ENCODE results near the gene KIF12.
"Not testable (repeated sequence)": the region's sequence is repeated elsewhere in the genome, so short reads cannot be mapped to it uniquely, and the experiment has no call there.

Gene KIF12

DNA sequence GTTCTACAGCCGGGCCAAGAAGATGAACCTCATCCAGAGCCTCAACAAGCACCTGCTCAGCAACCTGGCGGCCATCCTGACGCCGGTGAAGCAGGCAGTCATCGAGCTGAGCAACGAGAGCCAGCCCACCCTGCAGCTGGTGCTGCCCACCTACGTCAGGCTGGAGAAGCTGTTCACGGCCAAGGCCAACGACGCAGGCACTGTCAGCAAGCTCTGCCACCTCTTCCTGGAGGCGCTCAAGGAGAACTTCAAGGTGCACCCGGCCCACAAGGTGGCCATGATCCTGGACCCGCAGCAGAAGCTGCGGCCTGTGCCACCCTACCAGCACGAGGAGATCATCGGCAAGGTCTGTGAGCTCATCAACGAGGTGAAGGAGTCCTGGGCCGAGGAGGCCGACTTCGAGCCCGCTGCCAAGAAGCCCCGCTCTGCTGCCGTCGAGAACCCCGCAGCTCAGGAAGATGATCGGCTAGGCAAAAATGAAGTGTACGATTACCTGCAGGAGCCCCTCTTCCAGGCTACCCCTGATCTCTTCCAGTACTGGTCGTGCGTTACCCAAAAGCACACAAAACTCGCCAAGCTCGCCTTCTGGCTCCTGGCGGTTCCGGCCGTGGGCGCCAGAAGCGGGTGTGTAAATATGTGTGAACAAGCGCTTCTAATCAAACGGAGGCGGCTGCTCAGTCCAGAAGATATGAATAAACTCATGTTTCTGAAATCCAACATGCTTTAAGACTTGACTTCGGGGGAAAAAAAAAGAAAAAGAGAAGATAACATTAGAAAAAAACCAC is 49.5 kb downstream of the KIF12 start:
- H4K20me1 ChIP-seq: no peaks in the 10 kb centered on the region
- no peak for TF ChIP-seq Cebpa-rat (IDR thresholded peaks at IDR 0.05)
- H3K36me3 ChIP-seq: peaks cover 68% of the 10 kb centered on the region
- no peak overlapping the region for H3K4me3 ChIP-seq
- 0 out of 2 replicates have a peak overlapping the region, but pooled peaks have one; percentile 71 for H3K27ac ChIP-seq
- no peak overlapping the region for H3K9ac ChIP-seq
- no peaks in the 10 kb centered on the region; the same call in 1 of the 2 replicates for H3K9me3 ChIP-seq
- H3K27me3 ChIP-seq: no peaks in the 10 kb centered on the region
- peaks cover 55% of the 10 kb centered on the region for H3K4me1 ChIP-seq
- no peak overlapping the region for H3K4me2 ChIP-seq

GRCh38 chr9:114048533-114049415 is 50.3 kb downstream of the KIF12 start:
- peaks cover 46% of the 10 kb centered on the region for H3K4me1 ChIP-seq
- no peak overlapping the region for H3K4me3 ChIP-seq
- H3K27ac ChIP-seq: 0 out of 2 replicates have a peak overlapping the region, but pooled peaks have one; percentile 71
- no peaks in the 10 kb centered on the region; the same call in 1 of the 2 replicates for H3K9me3 ChIP-seq
- no peaks in the 10 kb centered on the region for H4K20me1 ChIP-seq
- H3K27me3 ChIP-seq: no peaks in the 10 kb centered on the region
- no peak overlapping the region for H3K9ac ChIP-seq
- peaks cover 72% of the 10 kb centered on the region for H3K36me3 ChIP-seq
- no peak for TF ChIP-seq Cebpa-rat (IDR thresholded peaks at IDR 0.05)
- no peak overlapping the region for H3K4me2 ChIP-seq

- H3K4me1 ChIP-seq: peaks cover 36% of the 10 kb centered on the region
- H3K4me3 ChIP-seq: no peak overlapping the region
- no peaks in the 10 kb centered on the region for H3K27me3 ChIP-seq
- H3K4me2 ChIP-seq: no peak overlapping the region; the same call in 1 of the 2 replicates
- H3K9me3 ChIP-seq: no peaks in the 10 kb centered on the region; the same call in 1 of the 2 replicates
- no peak for TF ChIP-seq Cebpa-rat (IDR thresholded peaks at IDR 0.05)
- no peaks in the 10 kb centered on the region for H4K20me1 ChIP-seq
- H3K27ac ChIP-seq: no peak overlapping the region
- no peak overlapping the region for H3K9ac ChIP-seq
- peaks cover 73% of the 10 kb centered on the region for H3K36me3 ChIP-seq
Observed at GRCh38 chr9:114047717-114048116, 51.4 kb downstream of the KIF12 start.

DNA sequence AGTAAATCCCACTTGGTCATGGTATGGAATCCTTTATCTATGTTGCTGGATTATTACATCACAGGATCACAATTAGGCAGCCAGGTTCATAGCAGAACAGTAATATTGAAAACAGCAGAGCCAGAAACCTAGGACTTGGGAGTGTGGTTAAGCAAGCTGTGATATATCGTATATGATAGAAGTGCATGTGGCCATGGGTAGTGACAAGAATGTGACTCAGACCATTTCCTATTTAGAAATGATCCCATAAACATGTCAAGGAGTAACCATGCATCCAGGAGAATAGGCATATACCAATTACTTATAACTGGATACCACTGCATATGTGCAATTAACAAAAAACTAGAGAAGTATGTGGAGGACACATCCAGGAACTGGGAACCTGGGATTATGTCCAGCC is 52.2 kb downstream of the KIF12 start:
- Histone ChIP-seq H3K27ac (no peak overlapping the region), H3K27me3 (no peaks in the 10 kb centered on the region), H3K4me2 (no peak overlapping the region), H3K9me3 (no peaks in the 10 kb centered on the region; the same call in 1 of the 2 replicates), H3K36me3 (peaks cover 72% of the 10 kb centered on the region), H3K9ac (no peak overlapping the region), H3K4me1 (peaks cover 27% of the 10 kb centered on the region), H4K20me1 (no peaks in the 10 kb centered on the region), H3K4me3 (no peak overlapping the region)
- TF ChIP-seq Cebpa-rat (IDR thresholded peaks at IDR 0.05): no peak

DNA sequence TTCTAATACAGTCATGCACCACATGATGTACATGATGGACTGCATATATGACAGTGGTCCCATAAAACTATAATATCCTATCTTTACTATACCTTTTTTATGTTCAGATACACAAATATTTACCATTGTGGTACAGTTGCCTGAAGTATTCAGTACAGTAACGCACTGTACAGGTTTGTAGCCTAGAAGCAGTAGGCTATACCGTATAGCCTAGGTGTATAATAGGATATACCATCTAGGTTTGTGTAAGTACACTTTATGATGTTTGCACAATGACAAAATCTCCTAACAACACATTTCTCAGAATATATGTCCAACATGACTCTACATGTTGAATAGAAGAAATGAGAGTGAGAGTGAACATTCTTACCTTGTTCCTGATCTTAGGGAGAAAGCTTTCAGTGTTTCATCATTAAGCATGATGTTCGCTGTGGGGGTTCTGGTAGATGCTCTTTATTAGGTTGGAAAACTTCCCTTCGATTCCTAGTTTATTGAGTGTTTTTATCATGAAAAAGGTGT is 52.8 kb downstream of the KIF12 start:
- Histone ChIP-seq H4K20me1 (no peaks in the 10 kb centered on the region), H3K36me3 (peaks cover 66% of the 10 kb centered on the region), H3K4me2 (no peak overlapping the region)

DNA sequence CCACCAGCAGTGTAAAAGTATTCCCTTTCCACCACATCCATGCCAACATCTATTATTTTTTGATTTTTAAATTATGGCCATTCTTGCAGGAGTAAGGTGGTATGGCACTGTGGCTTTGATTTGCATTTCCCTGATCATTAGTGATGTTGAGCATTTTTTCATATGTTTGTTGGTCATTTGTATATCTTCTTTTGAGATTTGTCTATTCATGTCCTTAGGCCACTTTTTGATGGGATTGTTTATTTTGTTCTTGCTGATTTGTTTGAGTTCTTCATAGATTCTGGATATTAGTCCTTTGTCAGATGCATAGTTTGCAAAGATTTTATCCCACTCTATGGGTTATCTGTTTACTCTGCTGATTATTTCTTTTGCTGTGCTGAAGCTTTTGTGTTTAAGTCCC is 55.4 kb downstream of the KIF12 start:
- not testable (repeated sequence) for H3K27me3 ChIP-seq, H4K20me1 ChIP-seq, H3K4me2 ChIP-seq, H3K4me3 ChIP-seq, H3K27ac ChIP-seq, H3K9ac ChIP-seq
- Histone ChIP-seq H3K4me1 (peaks cover 10% of the 10 kb centered on the region), H3K9me3 (peaks cover 11% of the 10 kb centered on the region), H3K36me3 (peaks cover 56% of the 10 kb centered on the region)

More for the DNA sequence above, 52.8 kb downstream of the KIF12 start:
- Histone ChIP-seq H3K27me3 (no peaks in the 10 kb centered on the region), H3K9me3 (no peaks in the 10 kb centered on the region; the same call in 1 of the 2 replicates), H3K4me1 (peaks cover 22% of the 10 kb centered on the region), H3K4me3 (no peak overlapping the region), H3K9ac (no peak overlapping the region), H3K27ac (no peak overlapping the region)
- no peak for TF ChIP-seq Cebpa-rat (IDR thresholded peaks at IDR 0.05)
